Spleen (tissue), 11 donors: ENCODE results near the gene SLIT1. TPM values are rescaled to one million over a fixed set of nuclear protein-coding genes. Genes with fewer than 3 reads are reported as not detected.

Experiments used
- DNase-seq: peaks from one replicate; pipeline ENCODE4 v3.0.0-alpha.2; 2020
- H3K27ac ChIP-seq, 8 donors: fragments of 200-600 bp; sonication (generic) in 7 of 8; 1 replicate in 4 of 8; 2 replicates in 4 of 8; pipeline versions ENCODE4 v1.5.0 to v1.8.0; 2016 to 2021; ENCODE audit warnings: inconsistent platforms in 4 of 8, mild to moderate bottlenecking in 4 of 8, moderate library complexity in 1 of 8
- H3K27me3 ChIP-seq, 7 donors: fragments of 200-600 bp; sonication (generic) in 6 of 7; replicated peaks in 1 of 7; 1 replicate in 4 of 7; 2 replicates in 3 of 7; pipeline versions ENCODE4 v1.5.0 to v1.8.0; 2016 to 2021; ENCODE audit warnings: inconsistent platforms in 3 of 7, mild to moderate bottlenecking in 1 of 7
- H3K36me3 ChIP-seq, 6 donors: fragments of 200-600 bp; sonication (generic) in 5 of 6; 1 replicate in 4 of 6; 2 replicates in 2 of 6; pipeline versions ENCODE4 v1.5.0 to v1.8.0; 2016 to 2021; ENCODE audit warnings: inconsistent platforms in 2 of 6
- H3K4me1 ChIP-seq, 6 donors: fragments of 200-600 bp; sonication (generic) in 5 of 6; 1 replicate in 3 of 6; 2 replicates in 3 of 6; pipeline versions ENCODE4 v1.5.0 to v1.8.0; 2016 to 2021; ENCODE audit warnings: inconsistent platforms in 3 of 6
- H3K4me3 ChIP-seq, 8 donors: fragments of 200-600 bp; sonication (generic) in 7 of 8; 1 replicate in 4 of 8; 2 replicates in 4 of 8; pipeline versions ENCODE4 v1.5.0 to v1.8.0; 2016 to 2021; ENCODE audit warnings: inconsistent platforms in 4 of 8, mild to moderate bottlenecking in 4 of 8, moderate library complexity in 2 of 8
- H3K9me3 ChIP-seq, 8 donors: fragments of 200-600 bp; sonication (generic) in 7 of 8; 1 replicate in 4 of 8; 2 replicates in 4 of 8; pipeline versions ENCODE4 v1.5.0 to v1.8.0; 2016 to 2021; ENCODE audit warnings: inconsistent platforms in 4 of 8
- CTCF ChIP-seq, 11 experiments: fragments of 200-600 bp in 7 of 11; fragments of 450-650 bp in 4 of 11; sonication (generic) in 4 of 11; IDR thresholded peaks in 8 of 11; conservative IDR thresholded peaks in 3 of 11; 1 replicate in 7 of 11; 2 replicates in 4 of 11; pipeline versions ENCODE4 v1.4.0 to v1.8.0; 2016 to 2021; ENCODE audit warnings: antibody characterized with exemption in 11 of 11, inconsistent platforms in 4 of 11, mild to moderate bottlenecking in 1 of 11
- POLR2A ChIP-seq, 3 donors: fragments of 450-650 bp; IDR thresholded peaks; one replicate each; pipeline ENCODE4 v1.5.1; 2017; ENCODE audit warnings: antibody characterized with exemption in 3 of 3, mild to moderate bottlenecking in 1 of 3
- POLR2AphosphoS5 ChIP-seq, 3 donors: sonication (generic); formaldehyde crosslinking; IDR thresholded peaks; one replicate each; pipeline ENCODE4 v1.5.1; 2017; ENCODE audit warnings: antibody characterized with exemption in 3 of 3
- WGBS, 5 donors: extraction: QIAGEN DNeasy Blood & Tissue Kit in 3 of 5; methylation state at CpG; one replicate each; pipeline versions ENCODE4 v1.1.5 to v1.1.7; 2013 to 2018; 5-methylcytosine and 5-hydroxymethylcytosine counted together
- intact Hi-C: fragments of 100-400 bp; cut with DNase I; formaldehyde crosslinking; loops from one replicate; pipeline ENCODE4 v1.15.0; 2023; ENCODE audit warnings: low total_unique reads
- polyA plus RNA-seq, 3 donors: library from polyadenylated mRNA; stranded (reverse); fragments of 200-250 nt; gene quantifications; one replicate each; pipeline ENCODE4 v1.2.1, GENCODE V29; 2013
- total RNA-seq, 7 donors: library from RNA; depleted of rRNA in 3 of 7; stranded (reverse); fragments of >200 nt in 3 of 7; fragmentation: NEBNext Ultra II Directional in 4 of 7; extraction: Animal tissue kit (Norgen Biotek cat#: 25700) in 4 of 7; gene quantifications; one replicate each; pipeline versions ENCODE4 v1.1.0 to v1.2.1, GENCODE V29; 2016 to 2021
- donor health status: healthy with polysubstance abuse.
- donor health status: DM: no; HTN: no; CAD: no; lungs with moderate emphysema.
- donor health status: DM: no; HTN: no; CAD: no.
- donor health status: Bipolar disorder and iron deficiency.
- donor health status: healthy.
- donor health status: DM: no; HTN: no; CAD: no.
- donor health status: DM: yes; HTN: yes; CAD: no.

SLIT1 gene
- total and polyA plus RNA-seq, 10 donors = 0.11 to 0.82 (median 0.52) TPM

DNA sequence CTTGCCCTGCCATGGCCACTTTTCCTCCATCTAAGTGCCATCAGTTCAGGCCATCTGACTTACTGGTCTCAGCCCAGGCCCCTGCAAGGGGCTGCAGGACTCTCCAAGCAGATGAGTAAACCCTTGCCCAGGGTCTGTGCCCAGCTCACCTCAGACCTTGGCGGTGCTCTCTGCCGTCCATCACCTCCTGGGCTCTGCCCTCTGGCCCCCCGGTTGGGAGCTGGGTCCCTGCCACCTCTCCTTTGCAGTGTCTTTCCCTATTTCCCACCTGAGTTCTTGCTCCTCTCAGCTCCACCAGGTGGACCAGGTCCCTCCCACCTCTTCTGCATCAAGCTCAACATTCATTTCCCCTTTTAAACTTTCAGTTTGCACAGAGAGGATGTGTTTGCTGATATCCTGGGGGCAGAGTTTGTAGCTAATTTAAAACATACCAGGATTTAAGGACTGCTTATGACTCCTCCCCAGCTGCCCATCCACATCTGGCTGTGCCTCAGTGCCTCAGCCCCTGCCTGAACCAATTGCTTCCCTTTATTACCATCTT, 135.5 kb downstream of the SLIT1 start:
- intact Hi-C loops = no loop called here
- H3K27ac ChIP-seq = no peak overlapping the region
- peak; percentile 58 for DNase-seq
- TF ChIP-seq POLR2AphosphoS5 (IDR thresholded peaks at IDR 0.05) (no peak), POLR2A (IDR thresholded peaks at IDR 0.05) (no peak), CTCF (IDR thresholded peaks at IDR 0.05 in 8 of 11, conservative IDR thresholded peaks at IDR 0.05 in 3 of 11) (no peak)
- 80 to 92% (median 86%) methylated on average over 3 of the region's 3 CpGs for WGBS, 5 donors
- no peaks in the 10 kb centered on the region for H3K27me3 ChIP-seq
- no peaks in the 10 kb centered on the region for H3K4me1 ChIP-seq
- peaks cover 0 to 7% (median 0%) of the 10 kb centered on the region in 8 donors for H3K9me3 ChIP-seq
- H3K4me3 ChIP-seq = no peak overlapping the region
- H3K36me3 ChIP-seq = no peaks in the 10 kb centered on the region

- WGBS, 5 donors = 70 to 84% (median 78%) methylated on average over 2 to 7 of the region's 7 CpGs
- Histone ChIP-seq H3K27me3 (no peaks in the 10 kb centered on the region), H3K4me3 (no peak overlapping the region), H3K9me3 (peaks cover 0 to 11% (median 0%) of the 10 kb centered on the region in 8 donors), H3K27ac (no peak overlapping the region), H3K36me3 (no peaks in the 10 kb centered on the region), H3K4me1 (no peaks in the 10 kb centered on the region)
- TF ChIP-seq POLR2A (IDR thresholded peaks at IDR 0.05) (no peak), POLR2AphosphoS5 (IDR thresholded peaks at IDR 0.05) (no peak), CTCF (IDR thresholded peaks at IDR 0.05 in 8 of 11, conservative IDR thresholded peaks at IDR 0.05 in 3 of 11) (no peak)
- intact Hi-C loops = no loop called here
- peak; percentile 35 for DNase-seq
These were observed 136.1 kb downstream of the SLIT1 start for GRCh38 chr10:97049670-97050069.

DNA sequence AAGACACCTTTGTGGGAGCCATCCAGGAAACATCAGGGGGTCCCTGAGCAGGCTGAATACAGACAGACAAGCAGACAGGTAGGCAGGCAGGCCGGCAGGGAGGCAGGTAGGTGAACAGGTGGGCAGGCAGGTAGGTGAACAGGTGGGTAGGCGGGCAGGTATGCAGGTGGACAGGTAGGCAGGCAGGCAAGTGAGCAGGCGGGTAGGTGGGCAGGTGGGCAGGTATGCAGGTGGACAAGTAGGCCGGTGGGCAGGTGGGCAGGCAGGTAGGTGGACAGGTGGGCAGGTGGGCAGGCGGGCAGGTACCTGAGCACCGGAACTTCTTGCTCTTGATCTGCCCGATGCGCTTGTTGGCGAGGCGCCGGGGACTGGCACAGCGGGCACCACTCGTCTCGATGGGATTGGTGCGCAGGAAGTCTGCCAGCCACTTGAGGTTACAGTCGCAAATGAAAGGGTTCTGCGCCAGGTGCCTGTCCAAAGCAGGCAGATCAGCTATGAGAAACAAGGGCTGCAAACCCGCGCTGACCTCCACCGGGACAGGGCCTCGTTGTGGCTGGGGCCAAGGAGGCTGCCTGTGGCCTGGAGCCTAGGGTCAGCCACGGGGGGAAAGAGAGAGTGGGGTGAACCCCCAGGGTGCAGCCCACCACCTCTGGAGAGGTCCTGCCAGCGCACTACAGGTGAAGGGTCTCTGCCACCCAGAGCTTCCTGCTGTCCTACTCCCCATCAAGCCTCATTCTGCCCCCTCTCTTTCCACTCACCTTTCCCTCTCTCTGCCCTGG, 136.9 kb downstream of the SLIT1 start:
- no peaks in the 10 kb centered on the region for H3K36me3 ChIP-seq
- no peaks in the 10 kb centered on the region for H3K27me3 ChIP-seq
- H3K27ac ChIP-seq = no peak overlapping the region
- intact Hi-C loops = no loop called here
- no peak for TF ChIP-seq POLR2A (IDR thresholded peaks at IDR 0.05)
- no peak for TF ChIP-seq POLR2AphosphoS5 (IDR thresholded peaks at IDR 0.05)
- no peak for TF ChIP-seq CTCF (IDR thresholded peaks at IDR 0.05 in 8 of 11, conservative IDR thresholded peaks at IDR 0.05 in 3 of 11)
- no peak overlapping the region for H3K4me3 ChIP-seq
- peaks cover 0 to 14% (median 0%) of the 10 kb centered on the region in 8 donors for H3K9me3 ChIP-seq
- 86 to 93% (median 91%) methylated on average over 21 to 23 of the region's 23 CpGs for WGBS, 5 donors
- no peak for DNase-seq
- H3K4me1 ChIP-seq = no peaks in the 10 kb centered on the region

DNA sequence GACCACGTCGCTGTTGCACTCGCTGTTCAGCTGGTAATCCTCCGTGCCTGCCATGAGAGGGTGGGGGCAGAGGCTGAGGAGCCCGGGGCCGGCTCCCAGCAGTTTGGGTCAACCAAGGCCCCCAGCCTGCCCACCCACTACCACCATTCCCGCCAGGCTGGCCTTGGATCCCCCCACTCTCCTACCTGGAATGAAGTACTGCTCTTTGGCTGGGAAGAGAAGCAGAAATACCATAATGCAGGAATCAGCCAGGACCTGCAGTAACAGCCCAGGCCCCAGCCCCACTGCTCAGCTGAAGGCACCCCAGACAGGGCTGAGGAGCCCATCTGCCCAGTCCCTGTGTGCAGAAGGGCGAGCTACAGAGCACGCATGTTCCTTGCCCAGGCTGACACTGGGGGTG, 138.0 kb downstream of the SLIT1 start:
- H3K27ac ChIP-seq = no peak overlapping the region
- TF ChIP-seq POLR2AphosphoS5 (IDR thresholded peaks at IDR 0.05) (no peak), CTCF (IDR thresholded peaks at IDR 0.05 in 8 of 11, conservative IDR thresholded peaks at IDR 0.05 in 3 of 11) (no peak), POLR2A (IDR thresholded peaks at IDR 0.05) (no peak)
- peaks cover 0 to 14% (median 0%) of the 10 kb centered on the region in 8 donors for H3K9me3 ChIP-seq
- no peaks in the 10 kb centered on the region for H3K4me1 ChIP-seq
- no peak for DNase-seq
- intact Hi-C loops = no loop called here
- H3K27me3 ChIP-seq = no peaks in the 10 kb centered on the region
- no peak overlapping the region for H3K4me3 ChIP-seq
- 85 to 96% (median 90%) methylated on average over 3 to 9 of the region's 9 CpGs for WGBS, 5 donors
- no peaks in the 10 kb centered on the region for H3K36me3 ChIP-seq
